Measurements from ENCODE around the gene STARD7.
"Not testable (repeated sequence)": the region's sequence is repeated elsewhere in the genome, so short reads cannot be mapped to it uniquely, and the experiment has no call there.

Gene STARD7, protein sequence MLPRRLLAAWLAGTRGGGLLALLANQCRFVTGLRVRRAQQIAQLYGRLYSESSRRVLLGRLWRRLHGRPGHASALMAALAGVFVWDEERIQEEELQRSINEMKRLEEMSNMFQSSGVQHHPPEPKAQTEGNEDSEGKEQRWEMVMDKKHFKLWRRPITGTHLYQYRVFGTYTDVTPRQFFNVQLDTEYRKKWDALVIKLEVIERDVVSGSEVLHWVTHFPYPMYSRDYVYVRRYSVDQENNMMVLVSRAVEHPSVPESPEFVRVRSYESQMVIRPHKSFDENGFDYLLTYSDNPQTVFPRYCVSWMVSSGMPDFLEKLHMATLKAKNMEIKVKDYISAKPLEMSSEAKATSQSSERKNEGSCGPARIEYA

DNA sequence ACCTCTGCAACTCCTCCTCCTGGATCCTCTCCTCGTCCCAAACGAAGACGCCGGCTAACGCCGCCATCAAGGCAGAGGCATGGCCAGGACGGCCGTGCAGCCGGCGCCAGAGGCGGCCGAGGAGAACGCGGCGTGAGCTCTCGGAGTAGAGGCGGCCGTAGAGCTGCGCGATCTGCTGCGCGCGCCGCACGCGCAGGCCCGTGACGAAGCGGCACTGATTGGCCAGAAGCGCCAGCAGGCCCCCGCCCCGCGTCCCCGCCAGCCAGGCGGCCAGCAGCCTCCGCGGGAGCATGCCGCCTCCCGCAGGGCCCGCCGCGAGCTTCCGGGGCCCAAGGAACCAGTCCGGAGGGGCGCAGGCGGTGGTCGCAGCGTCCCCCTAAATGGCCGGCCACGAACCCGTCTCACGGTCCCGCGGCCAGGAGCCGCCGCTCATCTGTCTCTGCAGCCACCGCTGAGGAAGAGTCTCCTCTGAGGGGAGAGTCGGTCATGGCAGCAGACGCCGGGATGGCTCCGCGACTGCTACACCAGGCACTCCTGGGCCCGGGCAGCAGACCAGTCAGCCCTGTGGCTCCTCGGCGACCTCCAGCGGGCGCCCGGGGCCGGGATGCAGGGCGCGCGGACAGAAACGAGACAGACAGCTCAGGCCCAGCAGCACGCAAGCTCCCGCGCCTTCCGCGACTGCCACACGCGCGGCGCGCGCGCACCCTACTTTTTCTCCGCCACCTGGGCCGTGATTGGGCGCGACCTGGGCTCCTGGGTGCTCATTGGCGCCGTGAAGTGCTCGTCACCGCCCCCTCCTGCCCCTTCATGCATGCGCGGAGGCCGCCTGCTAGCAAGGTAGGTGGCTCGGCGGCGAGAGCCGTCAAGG, at the start of gene STARD7:
Gene STARD7 (minus strand): TSS at position 685 of the 868 bp plus-strand sequence. CDS start 393 bp downstream, at position 292.
- peak; percentile 94 for FAIRE-seq

DNA sequence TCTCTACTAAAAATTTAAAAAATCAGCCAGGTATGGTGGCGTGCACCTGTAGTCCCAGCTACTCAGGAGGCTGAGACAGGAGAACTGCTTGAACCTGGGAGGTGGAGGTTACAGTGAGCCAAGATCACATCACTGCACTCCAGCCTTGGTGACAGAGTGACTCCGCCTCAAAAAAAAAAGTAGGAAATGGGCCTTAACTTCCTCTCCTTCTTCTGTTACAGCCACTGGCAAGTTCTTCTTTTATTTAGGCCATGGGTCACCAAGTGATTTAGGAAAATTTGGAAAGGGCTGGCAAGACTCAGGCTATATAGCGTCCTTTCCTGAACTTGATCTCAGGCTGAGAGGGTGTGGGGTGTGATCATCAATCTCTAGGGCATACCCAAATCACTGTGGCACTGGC, 49.1 kb upstream of the STARD7 start:
- FAIRE-seq, result not testable (repeated sequence)

DNA sequence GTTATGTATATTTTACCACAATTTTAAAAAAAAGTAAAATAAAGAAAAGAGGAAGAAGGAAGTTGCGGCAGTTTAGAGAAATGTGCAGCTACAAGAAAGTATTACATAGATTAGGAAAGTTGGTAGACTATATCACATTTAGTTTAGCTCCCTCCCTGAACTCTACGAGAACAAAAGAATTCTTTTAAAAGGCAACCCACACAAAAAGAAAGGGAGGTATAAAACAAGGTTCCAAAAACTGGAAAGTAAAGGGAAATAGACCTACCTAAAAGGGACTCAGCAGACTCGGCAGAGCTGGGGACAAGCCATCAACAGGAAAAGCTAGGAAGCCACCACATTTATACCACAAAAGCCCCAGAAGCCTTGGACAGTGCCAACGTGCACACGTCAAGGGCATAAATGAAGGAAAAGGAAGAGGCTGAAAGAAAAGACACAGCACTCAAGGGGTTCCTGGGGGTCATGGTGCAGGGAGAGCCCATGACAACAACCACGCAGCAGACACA, 48.0 kb upstream of the STARD7 start:
- FAIRE-seq, result no peak

DNA sequence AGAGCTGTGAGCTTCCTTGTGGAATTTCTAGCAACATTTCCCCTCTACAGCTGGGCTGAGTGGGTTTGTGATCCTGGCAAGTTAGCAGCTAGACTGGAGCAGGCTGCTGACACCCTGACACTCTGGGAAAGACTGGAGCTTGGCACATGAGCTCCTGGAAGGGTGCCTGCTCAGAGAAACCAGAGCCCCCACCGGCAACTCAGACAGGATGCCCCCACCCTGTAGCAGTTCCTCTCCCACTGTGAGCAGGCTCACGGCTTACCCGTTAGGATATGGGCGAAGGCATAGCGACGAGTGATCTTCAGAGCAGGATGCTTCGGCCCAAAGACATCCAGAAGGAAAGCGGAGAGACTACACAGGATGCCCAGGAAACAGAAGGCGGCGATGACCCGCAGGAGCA, 45.9 kb upstream of the STARD7 start:
- no peak for FAIRE-seq

DNA sequence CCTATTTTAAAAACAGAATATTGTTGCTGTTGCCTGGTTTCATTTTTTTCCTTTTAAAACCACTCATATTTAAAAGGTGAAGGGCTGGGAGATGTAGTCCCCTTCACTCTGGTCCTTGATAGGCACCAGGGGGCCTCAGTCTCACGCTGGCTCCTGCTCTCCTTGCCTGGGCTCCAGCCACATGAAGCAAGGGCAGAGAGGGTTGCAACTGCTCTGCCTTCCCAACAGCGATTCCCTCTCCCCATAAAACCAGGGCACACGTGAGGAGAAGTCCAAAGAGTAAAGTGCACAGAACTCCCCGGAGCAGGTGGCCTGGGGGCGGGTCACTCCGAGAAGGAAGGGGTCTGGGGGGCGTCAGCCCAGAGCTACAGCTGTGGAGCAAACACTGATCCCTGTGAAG, 44.4 kb upstream of the STARD7 start:
- FAIRE-seq, result no peak

DNA sequence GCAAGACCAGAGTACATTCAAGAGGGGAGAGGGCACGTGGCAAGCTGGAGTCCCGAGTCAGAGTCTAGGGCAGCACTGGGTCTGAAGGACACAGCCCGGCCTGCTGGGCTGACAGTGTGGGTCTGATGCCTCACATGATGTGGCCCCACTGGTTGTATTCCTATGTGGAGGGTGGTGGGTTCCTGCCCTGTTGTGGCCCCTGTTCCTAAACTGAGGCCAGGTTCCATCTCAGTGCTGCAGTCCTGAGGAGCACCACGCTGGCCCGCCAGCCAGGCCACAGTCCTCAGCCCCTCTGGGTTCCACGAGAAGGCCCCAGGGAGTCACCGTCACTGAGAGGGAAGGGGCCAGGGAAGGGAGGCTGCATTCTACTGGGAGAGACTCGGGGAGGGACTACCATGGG, 43.9 kb upstream of the STARD7 start:
- FAIRE-seq, result no peak

DNA sequence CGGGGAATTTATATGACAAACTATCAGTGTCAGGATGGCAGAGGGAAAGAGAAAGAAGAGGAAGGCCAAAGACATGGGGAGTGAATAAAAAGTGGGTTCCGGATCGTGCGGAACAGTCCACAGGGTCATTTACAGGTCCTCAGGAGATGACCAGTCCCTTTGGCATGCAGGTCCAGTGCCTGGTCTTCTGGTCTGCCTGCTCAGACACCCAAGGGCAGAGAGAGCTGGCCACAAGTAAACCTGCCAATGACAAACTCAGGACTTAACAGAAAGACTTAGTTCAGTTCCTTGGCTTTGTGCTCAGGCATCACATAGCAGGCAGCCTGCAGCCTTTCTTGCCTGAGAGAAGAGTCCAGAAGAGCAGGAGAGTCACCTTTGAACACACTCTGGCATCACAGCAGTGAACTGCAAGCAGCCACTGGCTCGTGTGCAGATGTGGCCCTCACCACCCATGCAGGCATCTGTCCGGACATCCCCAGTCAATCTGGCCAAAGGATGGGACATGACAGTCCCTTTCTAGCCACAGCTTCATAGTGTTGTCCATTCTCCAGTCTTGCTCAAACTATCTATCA, 43.2 kb upstream of the STARD7 start:
- FAIRE-seq, result no peak

DNA sequence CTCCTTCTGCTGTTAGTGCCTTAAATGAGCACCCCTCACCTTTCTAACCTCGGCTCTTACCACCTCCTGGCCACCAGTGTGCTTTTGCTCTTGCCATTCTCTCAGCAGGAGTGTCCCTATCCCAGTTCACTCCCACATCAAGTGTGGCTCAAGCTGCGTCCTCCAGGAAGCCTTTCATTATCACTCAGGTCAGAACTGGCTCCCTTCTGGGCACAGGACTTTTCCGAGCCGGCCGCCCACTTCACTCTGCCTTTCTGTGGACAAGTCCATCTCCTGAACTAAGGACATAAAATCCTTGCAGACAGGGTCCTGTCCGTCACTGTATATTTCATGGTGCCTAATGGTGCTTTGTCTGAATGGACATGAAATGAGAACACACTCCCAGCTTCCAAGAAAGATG, 41.6 kb upstream of the STARD7 start:
- FAIRE-seq, result no peak

DNA sequence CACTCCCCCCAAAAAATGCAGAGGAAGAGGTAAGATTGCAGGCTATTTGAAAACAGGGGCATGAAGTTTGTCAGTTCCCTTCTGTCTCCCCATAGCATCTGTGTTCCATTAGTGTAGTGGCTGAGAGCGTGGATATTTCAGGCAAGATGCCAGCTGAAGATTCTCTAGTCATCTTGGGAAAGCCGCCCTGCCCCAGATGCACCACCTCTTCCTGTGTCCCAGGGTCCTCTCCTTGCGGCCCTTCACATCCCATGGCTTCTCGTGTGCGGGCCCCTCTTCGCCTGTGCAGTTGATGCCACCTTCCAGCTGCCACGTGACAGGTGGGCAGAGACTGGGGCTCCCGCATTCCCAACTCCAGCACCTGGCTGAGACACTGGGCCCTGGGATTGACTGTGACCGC, 41.0 kb upstream of the STARD7 start:
- FAIRE-seq, result no peak

DNA sequence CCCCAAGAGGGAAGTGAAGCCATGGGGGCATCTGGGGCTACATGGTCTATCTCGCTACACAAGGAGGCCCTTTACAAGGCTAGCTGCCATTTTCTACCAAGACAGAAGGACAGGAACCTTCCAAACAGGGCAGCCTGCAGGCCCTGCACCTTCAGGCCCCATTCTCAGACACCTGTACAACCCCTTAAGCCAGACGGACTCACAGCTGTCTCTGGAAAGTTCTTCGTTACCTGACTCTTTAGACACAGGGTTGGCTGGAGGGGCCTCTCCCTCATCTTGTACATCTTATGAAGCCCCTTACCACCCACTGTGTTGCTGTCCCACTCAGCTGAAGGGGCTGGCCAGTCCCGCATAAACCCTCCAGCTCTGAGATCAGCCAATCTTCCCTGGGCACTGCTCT, 40.0 kb upstream of the STARD7 start:
- no peak for FAIRE-seq

DNA sequence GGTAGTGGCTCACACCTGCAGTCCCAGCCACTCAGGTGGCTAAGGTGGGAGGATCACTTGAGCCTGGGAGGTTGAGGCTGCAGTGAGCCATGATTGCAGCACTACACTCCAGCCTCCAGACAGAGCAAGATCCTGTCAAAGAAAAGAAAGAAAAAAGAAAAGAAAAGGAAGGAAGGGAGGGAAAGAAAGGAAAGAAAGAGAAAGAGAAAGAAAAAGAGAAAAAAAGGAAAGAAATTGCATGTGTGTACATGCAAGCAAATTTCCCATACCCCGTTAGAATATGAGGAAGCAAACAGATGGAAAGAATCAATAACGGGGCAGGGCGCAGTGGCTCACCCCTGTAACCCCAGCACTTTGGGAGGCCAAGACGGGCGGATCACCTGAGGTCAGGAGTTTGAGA, 39.3 kb upstream of the STARD7 start:
- FAIRE-seq, result no peak

DNA sequence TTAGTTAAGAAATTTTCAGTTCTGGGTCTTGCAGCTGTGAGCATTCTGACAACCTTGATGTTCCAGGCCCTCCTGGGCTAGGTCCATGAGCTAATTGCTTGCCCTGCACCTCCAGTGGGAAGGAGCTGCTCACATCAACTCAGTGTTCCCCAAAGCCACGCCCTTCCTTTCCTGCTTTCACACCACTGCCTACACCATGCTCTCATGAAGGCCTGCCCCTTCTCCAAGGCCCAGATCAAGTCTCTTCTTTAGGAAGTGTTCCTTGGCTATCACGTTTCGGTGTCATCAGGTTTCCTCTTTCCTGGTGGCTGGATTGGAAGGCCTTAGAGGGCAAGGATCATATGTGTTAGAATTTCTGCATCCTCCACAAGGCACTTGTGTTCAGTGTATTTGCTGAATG, 38.4 kb upstream of the STARD7 start:
- FAIRE-seq, result no peak

DNA sequence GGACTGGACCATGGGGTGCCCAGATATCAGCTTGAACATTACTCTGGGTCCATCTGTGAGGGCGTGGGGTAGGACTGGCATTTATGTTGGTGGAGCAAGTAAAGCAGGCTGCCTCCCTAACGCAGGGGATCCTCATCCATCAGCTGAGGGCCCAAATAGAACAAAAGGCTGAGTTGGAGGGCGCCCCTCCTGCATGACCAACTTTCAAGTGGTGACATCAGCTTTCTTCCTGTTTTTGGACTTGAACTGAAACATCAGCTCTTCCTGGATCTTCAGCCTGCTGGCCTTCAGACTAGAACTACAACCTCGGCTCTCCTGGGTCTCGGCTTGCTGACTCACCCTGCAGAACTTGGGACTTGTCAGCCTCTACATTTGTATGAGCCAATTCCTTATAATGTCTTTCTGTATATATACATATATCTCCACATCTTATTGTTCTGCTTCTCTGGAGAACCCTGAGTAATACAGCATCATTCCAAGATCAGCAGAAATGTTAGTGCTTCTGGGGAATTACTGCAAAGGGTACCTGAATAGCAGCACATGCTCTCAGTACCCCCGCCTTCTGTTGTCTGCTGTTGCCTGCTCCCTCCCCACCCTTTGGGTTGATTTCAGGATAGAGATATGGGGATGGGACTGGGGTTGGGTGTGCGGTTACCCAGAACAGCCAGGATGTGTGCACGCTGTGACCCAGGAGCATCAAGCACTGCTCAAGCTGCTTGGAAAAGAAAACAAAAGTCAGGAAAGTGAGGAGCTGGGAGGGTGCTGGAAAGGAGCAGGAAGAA, 37.2 kb upstream of the STARD7 start:
- no peak for FAIRE-seq

DNA sequence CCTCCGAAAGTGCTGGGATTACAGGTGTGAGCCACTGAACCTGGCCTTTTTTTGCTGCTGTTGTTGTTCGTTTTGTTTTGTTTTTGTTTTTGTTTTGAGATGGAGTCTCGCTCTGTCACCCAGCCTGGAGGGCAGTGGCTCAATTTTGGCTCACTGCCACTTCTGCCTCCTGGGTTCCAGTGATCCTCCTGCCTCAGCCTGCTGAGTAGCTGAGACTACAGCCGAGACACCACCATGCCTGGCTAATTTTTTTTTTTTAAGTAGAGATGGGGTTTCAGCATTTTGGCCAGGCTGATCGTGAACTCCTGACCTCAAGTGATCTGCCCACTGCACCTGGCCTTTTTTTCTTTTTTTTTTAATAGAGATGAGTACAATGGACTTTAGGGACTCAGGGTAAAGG, 35.2 kb upstream of the STARD7 start:
- FAIRE-seq, result no peak

DNA sequence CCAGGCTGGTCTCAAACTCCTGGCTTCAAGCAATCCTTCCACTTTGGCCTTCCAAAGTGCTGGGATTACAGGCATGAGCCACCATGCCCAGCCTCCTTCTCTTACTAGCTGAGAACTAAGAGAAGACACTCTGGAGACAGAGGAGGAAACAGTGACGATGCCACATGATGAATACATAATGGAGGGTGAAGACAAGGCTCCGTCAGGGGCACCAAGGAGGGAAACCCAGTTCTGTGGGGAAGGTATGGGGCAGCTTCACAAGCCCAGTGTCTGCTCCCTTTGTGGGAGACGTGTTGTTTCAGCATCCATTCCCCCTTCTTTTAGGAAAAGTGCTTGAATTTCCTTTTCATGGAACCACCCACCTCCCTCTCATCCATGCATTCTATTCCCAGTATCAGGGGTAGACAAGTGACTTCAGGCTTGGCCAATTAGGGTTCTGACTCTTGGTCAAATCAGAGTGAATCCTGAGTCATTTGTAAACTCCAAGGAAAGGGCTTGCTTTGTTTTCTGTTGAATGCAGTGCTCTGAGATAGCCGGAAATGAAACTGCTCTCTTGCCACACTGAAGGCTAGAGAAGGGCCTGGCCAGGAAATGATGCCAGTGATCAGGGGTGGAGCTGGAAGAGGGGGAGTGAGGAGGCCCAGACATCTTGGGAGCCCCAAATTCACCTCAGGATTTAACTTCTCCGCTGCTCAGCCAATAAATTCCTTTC, 33.4 kb upstream of the STARD7 start:
- no peak for FAIRE-seq

DNA sequence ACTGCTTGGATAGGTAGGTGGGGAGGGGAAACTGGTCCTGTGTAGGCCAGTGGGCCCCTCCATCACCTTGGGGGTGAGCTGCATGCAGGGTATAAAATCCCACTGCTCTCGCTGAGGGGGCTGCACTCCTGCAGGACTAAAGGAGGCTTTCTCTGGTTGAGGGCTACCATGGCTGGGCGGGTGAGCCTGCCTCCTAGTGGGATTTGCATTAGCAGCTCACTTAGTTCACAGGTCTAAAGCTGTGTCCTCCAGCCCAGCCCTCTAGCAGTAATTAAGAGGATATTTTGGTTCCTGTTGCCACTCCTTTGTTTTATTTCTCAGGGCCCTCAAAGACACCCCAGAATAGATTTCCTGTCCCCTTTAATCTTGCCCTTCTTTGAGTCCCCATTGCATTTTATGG, 32.6 kb upstream of the STARD7 start:
- no peak for FAIRE-seq

DNA sequence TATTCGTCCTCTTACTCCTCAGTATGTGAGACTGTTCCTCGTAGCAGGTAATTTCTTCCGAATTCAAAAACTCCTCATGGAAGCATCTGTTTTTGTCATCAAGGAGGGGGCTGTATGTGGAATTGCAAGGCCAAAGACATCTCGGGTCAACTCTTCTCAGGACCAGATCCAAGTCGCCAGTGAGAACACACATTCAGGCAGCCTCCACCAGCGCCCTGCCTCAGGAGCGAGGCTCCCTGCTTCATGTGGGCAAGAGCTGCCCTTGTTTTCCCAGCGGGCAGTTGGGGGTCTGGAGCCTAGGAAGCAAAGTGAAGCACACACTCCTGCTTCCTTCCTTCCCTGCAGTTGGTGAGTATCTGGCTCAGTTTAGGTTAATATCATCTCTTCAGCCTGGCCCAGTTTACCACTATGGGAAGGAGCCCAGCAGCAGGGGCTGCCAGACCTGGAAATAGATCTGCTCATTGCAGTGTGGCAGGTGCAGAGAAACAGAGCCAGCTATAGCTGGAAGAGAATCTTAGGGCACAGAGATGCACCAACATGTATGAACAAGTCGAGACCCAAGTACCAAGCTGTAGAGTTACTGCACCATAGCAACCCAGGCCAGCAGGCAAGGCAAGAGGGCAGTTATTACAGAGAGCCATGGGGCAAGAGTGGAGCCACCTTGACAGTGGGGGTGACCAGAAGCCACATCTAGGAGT, 31.9 kb upstream of the STARD7 start:
- no peak for FAIRE-seq

DNA sequence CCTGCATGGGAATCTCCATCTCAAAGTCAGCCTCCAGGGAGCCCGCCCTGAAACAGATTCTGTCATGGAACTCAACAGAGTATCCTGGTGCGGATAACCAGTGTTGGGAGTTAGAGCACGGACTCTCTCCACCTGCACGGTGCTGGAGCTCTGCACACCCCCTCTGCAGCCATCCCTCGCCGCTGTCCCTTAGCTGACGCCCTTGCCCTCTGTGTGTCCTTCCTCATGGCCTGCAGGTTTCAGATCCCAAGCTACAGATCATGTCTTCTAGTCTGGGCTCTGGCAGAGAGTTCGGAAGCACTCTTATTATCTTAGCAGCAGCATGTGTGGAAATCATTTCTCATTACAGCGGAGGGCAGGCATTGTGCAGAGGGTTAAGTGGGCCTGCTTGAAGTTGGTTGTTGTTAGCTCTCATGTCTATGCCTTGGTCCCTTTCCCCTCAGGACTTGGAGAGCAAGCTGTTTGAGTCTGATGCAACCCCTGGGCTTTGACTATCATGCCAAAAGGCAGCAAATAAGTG, 31.2 kb upstream of the STARD7 start:
- FAIRE-seq, result no peak

DNA sequence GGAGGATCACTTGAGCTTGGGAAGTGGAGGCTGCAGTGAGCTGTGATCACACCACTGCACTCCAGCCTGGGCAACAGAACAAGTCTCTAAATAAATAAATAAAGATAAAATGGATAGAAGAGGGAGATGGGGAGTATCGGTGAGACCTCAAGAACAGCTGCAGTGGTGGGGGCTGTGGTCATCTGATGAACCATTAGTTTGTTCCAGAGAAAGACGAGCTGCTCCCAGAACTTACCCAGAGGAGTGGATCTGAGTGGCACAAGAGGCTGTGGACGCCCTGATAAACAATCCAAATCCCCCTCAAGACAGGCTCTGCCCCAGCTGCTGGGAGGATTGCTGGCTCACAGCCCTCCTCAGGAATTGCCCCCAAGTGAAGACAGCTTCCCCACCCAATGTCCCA, 30.5 kb upstream of the STARD7 start:
- FAIRE-seq, result no peak

DNA sequence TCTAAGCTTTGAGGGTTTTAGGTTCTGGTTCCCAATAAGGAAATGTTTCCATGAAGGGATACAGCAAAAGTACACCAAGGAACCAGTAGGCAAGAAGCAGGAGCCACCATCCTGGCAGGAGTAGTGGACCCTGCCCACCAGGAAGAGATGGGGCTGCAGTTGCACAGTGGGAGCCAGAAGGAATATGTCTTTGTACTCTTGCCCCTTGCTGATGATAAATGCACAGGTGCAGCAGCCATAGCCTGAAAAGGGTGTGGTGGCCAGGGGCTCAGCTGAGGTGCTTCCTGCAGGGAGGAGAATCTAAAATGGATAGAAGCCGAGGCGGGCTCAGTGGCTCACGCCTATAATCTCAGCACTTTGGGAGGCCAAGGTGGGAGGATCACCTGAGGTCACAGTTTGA, 29.6 kb upstream of the STARD7 start:
- FAIRE-seq, result no peak

DNA sequence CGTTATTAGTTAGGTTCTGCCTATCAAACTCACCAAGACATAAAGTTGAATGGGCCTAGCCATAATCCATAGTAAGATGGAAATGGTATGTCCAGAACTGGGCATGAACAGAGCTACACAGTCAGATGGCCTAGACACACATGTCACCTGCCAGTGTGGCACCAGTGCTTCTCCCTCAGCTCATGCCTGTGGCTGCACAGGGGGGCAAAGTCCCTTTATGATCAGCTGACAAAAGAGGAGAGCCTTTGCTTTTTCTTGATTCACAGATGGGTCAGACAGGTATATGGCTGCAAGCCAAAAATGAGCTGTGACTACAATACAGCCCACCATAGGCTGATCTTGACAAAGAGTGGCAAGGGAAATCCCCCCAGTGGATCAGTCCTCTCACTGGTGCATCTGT, 28.3 kb upstream of the STARD7 start:
- FAIRE-seq, result no peak
